ENCODE measurements around the gene DCTN1.

DNA sequence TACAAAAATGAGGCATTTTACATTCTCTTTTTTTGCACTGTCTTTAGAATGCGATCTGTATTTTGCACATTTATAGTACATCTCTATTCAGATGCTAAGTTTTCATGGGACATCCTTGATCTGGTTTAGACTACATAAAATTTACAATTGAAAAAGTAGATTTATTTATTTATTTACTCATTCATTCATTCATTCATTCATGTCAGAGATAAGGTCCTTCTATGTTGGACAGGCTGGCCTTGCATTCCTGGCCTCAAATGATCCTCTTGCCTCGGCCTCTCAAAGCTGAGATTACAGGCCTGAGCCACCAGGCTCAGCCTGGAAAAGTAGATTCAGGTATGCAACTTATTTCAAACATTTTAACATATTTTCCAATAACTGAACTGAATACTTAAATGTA, 16.0 kb upstream of the DCTN1 start:
- no peak for TF ChIP-seq POLR2AphosphoS5 (IDR thresholded peaks at IDR 0.05; ENCODE audit: low read depth, low read length)
- no peak for TF ChIP-seq POLR2A (IDR thresholded peaks at IDR 0.05; ENCODE audit: low read depth, low read length)
- TF ChIP-seq PAX5 (IDR thresholded peaks at IDR 0.05; ENCODE audit: insufficient read depth, low read length, severe bottlenecking), result no peak
- no peak for TF ChIP-seq TAF1 (IDR thresholded peaks at IDR 0.05; ENCODE audit: low read depth, low read length)
